Panc1 (cell line): ENCODE data around the gene MPI. TPM values are rescaled to one million over a fixed set of nuclear protein-coding genes. Genes with fewer than 3 reads are reported as not detected.

Experiments
- ATAC-seq: fragments of 200-7000 bp; cut with Tn5 transposase; 2 replicates; pipeline ENCODE4 v1.9.1; 2020; ENCODE audit warnings: mild to moderate bottlenecking, moderate library complexity
- BruUV-seq: library from RNA; stranded (reverse); fragments of 400-500 nt; replicated peaks from 2 replicates; lab custom pipeline; 2021; lab: Mats Ljungman, UMichigan
- CTCF ChIA-PET: fragments of 300-600 bp; sonication (Branson Sonifier 250); formaldehyde crosslinking; loops from one replicate; lab custom pipeline; 2022; ENCODE audit warnings: antibody characterized with exemption; lab: Charles Lee
- POLR2A ChIA-PET: fragments of 300-600 bp; sonication (Branson Sonifier 250); formaldehyde crosslinking; loops from one replicate; lab custom pipeline; 2022; ENCODE audit warnings: antibody characterized with exemption; lab: Charles Lee
- DNase-seq: peaks from one replicate; pipeline ENCODE4 v3.0.0-alpha.2; 2010; ENCODE audit warnings: low read depth, low spot score
- H3K27ac ChIP-seq: 2 replicates; pipeline ENCODE4 v1.5.1; 2011; ENCODE audit warnings: mild to moderate bottlenecking, low read length, inconsistent platforms
- H3K27me3 ChIP-seq: fragments of 200-500 bp; sonication (Bioruptor generic); 2 replicates; pipeline ENCODE4 v1.6.0; 2014; ENCODE audit warnings: low read length, inconsistent platforms; ENCODE audit not compliant: control insufficient read depth, insufficient read depth
- H3K36me3 ChIP-seq: fragments of 200-500 bp; sonication (Bioruptor generic); 2 replicates; pipeline ENCODE4 v1.5.1; 2014; ENCODE audit warnings: inconsistent platforms, mild to moderate bottlenecking, low read length, moderate library complexity; ENCODE audit not compliant: control insufficient read depth, insufficient read depth
- H3K4me1 ChIP-seq: 2 replicates; pipeline ENCODE4 v1.5.1; 2011; ENCODE audit warnings: inconsistent platforms, mild to moderate bottlenecking, low read length, moderate library complexity; ENCODE audit not compliant: control insufficient read depth, insufficient read depth
- H3K4me3 ChIP-seq, 2 experiments: 2 replicates each; pipeline ENCODE4 v1.5.1; 2011 to 2012; ENCODE audit warnings: low read depth in 2 of 2, low read length in 2 of 2, mild to moderate bottlenecking in 2 of 2, inconsistent platforms in 1 of 2, moderate library complexity in 1 of 2
- H3K9me3 ChIP-seq: fragments of 200-500 bp; sonication (Bioruptor generic); 2 replicates; pipeline ENCODE4 v1.5.1; 2014; ENCODE audit warnings: low read depth, mild to moderate bottlenecking, inconsistent platforms, low read length, moderate library complexity; ENCODE audit not compliant: control insufficient read depth, insufficient read depth
- POLR2AphosphoS5 ChIP-seq: IDR thresholded peaks from 2 replicates; pipeline ENCODE4 v1.6.1; 2012; ENCODE audit warnings: mild to moderate bottlenecking, low read depth, low read length, moderate library complexity
- REST ChIP-seq, 2 experiments: IDR thresholded peaks; 2 replicates each; pipeline ENCODE4 v1.6.1; 2011 to 2012; ENCODE audit warnings: low read depth in 2 of 2, control low read depth in 1 of 2, low read length in 1 of 2, mild to moderate bottlenecking in 1 of 2, moderate library complexity in 1 of 2; ENCODE audit not compliant: insufficient read depth in 1 of 2
- SIN3A ChIP-seq: IDR thresholded peaks from 2 replicates; pipeline ENCODE4 v1.6.1; 2012; ENCODE audit warnings: low read depth, mild to moderate bottlenecking, low read length, moderate library complexity, borderline replicate concordance; ENCODE audit not compliant: insufficient read depth
- TCF7L2 ChIP-seq: IDR thresholded peaks from 2 replicates; pipeline ENCODE4 v1.6.1; 2011; ENCODE audit warnings: mild to moderate bottlenecking, low read depth, low read length, inconsistent platforms
- in situ Hi-C: cut with HindIII; loops from 2 replicates; pipeline ENCODE4 v1.10.0; 2016; ENCODE audit warnings: low sequenced_read_pairs, low pct_unique_long_range_greater_than_20kb
- intact Hi-C: fragments of 100-400 bp; cut with micrococcal nuclease; formaldehyde crosslinking; loops from one replicate; pipeline ENCODE4 v1.10.0; 2022; ENCODE audit not compliant: unreplicated experiment
- total RNA-seq: library from RNA; stranded (reverse); gene quantifications from one replicate; pipeline ENCODE4 v1.2.1, GENCODE V29; 2021; ENCODE audit not compliant: unreplicated experiment
- TF ChIP-seq, protein P1 (sequence below): fragments of 450-650 bp; IDR thresholded peaks from 2 replicates; pipeline ENCODE4 v1.5.1; 2017; ENCODE audit warnings: mild to moderate bottlenecking

The MPI gene
- total RNA-seq, 1 experiment from 2014 or later: 45.8 TPM

DNA sequence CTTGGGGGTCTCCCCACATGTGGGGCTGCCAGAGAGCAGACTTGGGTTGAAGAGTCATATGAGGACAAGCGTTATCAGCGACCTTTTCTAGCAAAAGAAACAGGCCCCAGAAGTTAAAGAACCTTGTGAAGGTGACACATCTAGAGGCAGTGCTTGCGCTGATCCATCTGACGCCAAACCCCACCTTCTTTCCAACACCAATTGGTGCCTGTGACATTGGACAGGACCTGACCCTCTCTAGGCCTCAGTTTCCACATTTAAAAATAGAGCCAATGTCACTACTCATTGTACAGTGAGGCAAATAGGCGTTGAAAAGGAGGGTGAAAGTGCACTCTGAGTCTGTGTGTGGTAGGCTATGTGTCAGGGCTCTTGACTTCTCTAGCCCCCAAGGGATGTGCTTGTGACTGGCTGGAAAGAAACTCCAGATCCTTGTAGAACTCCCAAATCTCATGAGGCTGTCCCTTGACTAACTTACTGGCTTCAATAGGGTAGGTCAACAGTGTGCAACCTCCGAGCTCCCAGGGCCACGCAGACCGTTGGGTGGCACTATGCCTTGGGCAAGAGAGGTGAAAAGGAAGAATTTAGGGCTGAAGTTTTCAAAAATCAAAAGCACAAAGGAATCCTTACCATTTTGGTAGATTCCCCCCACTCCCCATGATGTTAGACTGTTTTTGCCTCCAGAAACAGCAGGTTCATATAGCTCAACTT is 17.5 kb downstream of the MPI start:
- H3K9me3 ChIP-seq: no peaks in the 10 kb centered on the region
- H3K27me3 ChIP-seq: no peaks in the 10 kb centered on the region
- TSS peak; percentile 93 for BruUV-seq
- POLR2A ChIA-PET: interaction anchor here (0.7 kb wide), 1 partner anchor 24 kb away, joined by 10 read pairs; no protein-coding TSS in a partner anchor
- intact Hi-C loops (no loop called here), in situ Hi-C loops (no loop called here)
- DNase-seq (no peak), ATAC-seq (peak; percentile 58)
- peaks cover 13% of the 10 kb centered on the region for H3K4me1 ChIP-seq
- peak overlapping the region; percentile 89 to 94 for H3K4me3 ChIP-seq
- peak overlapping the region; percentile 95 for H3K27ac ChIP-seq
- peaks cover 14% of the 10 kb centered on the region; the same call in 1 of the 2 replicates for H3K36me3 ChIP-seq
- TF ChIP-seq REST (IDR thresholded peaks at IDR 0.05; ENCODE audit: insufficient read depth in 1 of 2, low read depth in 2 of 2, low read length in 1 of 2) (no peak), SIN3A (no peak), POLR2AphosphoS5 (no peak), TCF7L2 (no peak)
- TF ChIP-seq, protein P1, sequence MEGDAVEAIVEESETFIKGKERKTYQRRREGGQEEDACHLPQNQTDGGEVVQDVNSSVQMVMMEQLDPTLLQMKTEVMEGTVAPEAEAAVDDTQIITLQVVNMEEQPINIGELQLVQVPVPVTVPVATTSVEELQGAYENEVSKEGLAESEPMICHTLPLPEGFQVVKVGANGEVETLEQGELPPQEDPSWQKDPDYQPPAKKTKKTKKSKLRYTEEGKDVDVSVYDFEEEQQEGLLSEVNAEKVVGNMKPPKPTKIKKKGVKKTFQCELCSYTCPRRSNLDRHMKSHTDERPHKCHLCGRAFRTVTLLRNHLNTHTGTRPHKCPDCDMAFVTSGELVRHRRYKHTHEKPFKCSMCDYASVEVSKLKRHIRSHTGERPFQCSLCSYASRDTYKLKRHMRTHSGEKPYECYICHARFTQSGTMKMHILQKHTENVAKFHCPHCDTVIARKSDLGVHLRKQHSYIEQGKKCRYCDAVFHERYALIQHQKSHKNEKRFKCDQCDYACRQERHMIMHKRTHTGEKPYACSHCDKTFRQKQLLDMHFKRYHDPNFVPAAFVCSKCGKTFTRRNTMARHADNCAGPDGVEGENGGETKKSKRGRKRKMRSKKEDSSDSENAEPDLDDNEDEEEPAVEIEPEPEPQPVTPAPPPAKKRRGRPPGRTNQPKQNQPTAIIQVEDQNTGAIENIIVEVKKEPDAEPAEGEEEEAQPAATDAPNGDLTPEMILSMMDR: no peak
- CTCF ChIA-PET: no interaction called here

DNA sequence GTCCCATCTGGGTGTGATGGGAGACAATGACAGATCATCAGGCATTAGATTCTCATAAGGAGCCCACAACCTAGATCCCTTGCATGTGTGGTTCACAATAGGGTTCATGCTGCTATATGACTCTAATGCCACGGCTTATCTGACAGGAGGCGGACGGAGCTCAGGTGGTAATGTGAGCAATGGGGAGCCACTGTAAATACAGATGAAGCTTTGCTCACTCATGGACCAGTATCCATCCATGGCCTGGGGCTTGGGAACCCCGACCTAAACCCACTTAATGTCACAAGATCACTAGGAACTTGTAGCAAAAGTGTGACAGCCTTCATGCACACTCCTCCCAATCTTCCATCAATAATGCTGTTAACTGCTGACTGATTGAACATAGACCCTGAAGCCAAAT is 18.8 kb downstream of the MPI start:
- DNase-seq (no peak), ATAC-seq (no peak)
- Histone ChIP-seq H3K27ac (no peak overlapping the region), H3K4me3 (no peak overlapping the region), H3K4me1 (peaks cover 13% of the 10 kb centered on the region), H3K36me3 (peaks cover 18% of the 10 kb centered on the region; the same call in 1 of the 2 replicates), H3K27me3 (no peaks in the 10 kb centered on the region), H3K9me3 (no peaks in the 10 kb centered on the region)
- TF ChIP-seq, protein P1: no peak
- no peak for TF ChIP-seq REST (IDR thresholded peaks at IDR 0.05; ENCODE audit: insufficient read depth in 1 of 2, low read depth in 2 of 2, low read length in 1 of 2)
- TF ChIP-seq TCF7L2: no peak
- no peak for TF ChIP-seq POLR2AphosphoS5
- no peak for TF ChIP-seq SIN3A
- intact Hi-C loops (no loop called here), in situ Hi-C loops (no loop called here)
- ChIA-PET POLR2A (interaction anchor here (0.6 kb wide), 1 partner anchor 215 kb away, joined by 5 read pairs; no protein-coding TSS in a partner anchor), CTCF (no interaction called here)
- BruUV-seq: no TSS peak
